Endothelial cell (in vitro differentiated cells): Measurements from ENCODE around the gene CCSER1. TPM values are rescaled to one million over a fixed set of nuclear protein-coding genes. Genes with fewer than 3 reads are reported as not detected.
"Not testable (repeated sequence)": the region's sequence is repeated elsewhere in the genome, so short reads cannot be mapped to it uniquely, and the experiment has no call there.

Experiments
- DNase-seq: peaks from one replicate; pipeline ENCODE4 v3.0.0; 2021; ENCODE audit warnings: low spot score
- H3K27ac Mint-ChIP-seq: one replicate; pipeline ENCODE4 v1.8.0; 2021; ENCODE audit warnings: mixed read lengths, inconsistent platforms; ENCODE audit not compliant: unreplicated experiment
- H3K27me3 Mint-ChIP-seq: one replicate; pipeline ENCODE4 v1.8.0; 2021; ENCODE audit warnings: mild to moderate bottlenecking, moderate library complexity, mixed read lengths, inconsistent platforms; ENCODE audit not compliant: unreplicated experiment
- H3K36me3 Mint-ChIP-seq: one replicate; pipeline ENCODE4 v1.8.0; 2021; ENCODE audit warnings: mild to moderate bottlenecking, low read depth, mixed read lengths, inconsistent platforms; ENCODE audit not compliant: unreplicated experiment
- H3K4me1 Mint-ChIP-seq: one replicate; pipeline ENCODE4 v1.8.0; 2021; ENCODE audit warnings: mild to moderate bottlenecking, mixed read lengths, inconsistent platforms; ENCODE audit not compliant: unreplicated experiment
- H3K4me3 Mint-ChIP-seq: one replicate; pipeline ENCODE4 v1.8.0; 2021; ENCODE audit warnings: mild to moderate bottlenecking, mixed read lengths, inconsistent platforms; ENCODE audit not compliant: unreplicated experiment
- H3K9me3 Mint-ChIP-seq: one replicate; pipeline ENCODE4 v1.8.0; 2021; ENCODE audit warnings: mixed read lengths, inconsistent platforms; ENCODE audit not compliant: unreplicated experiment
- CTCF ChIP-seq: fragments of 200-600 bp; sonication (generic); IDR thresholded peaks from one replicate; pipeline ENCODE4 v1.5.0; 2021; ENCODE audit warnings: antibody characterized with exemption; ENCODE audit not compliant: unreplicated experiment
- total RNA-seq: library from RNA; stranded (reverse); fragmentation: NEBNext Ultra II Directional; extraction: Animal tissue kit (Norgen Biotek cat#: 25700); gene quantifications from one replicate; pipeline ENCODE4 v1.2.1, GENCODE V29; 2021; ENCODE audit not compliant: unreplicated experiment

CCSER1 gene
- total RNA-seq, 1 donor from 2014 or later: 3.0 TPM

DNA sequence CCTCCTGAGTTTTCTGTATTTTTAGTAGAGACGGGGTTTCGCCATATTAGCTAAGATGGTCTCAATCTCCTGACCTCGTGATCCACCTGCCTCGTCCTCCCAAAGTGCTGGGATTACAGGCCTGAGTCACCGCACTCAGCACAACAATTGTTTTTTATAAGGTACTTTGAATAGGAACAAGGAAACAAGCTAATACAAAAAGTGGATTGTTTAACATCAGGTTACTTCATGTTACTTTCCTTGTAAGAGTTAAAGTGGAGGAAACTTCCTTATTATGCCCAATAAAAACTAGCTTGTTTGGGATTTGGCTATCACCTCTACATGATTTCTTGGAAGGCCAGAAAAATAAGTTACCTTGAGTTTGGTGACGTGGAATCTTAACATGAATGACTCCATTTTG, 698.7 kb downstream of the CCSER1 start:
- no peak for DNase-seq
- no peaks in the 10 kb centered on the region for H3K4me1 Mint-ChIP-seq
- H3K36me3 Mint-ChIP-seq: no peaks in the 10 kb centered on the region
- no peak overlapping the region for H3K4me3 Mint-ChIP-seq
- no peaks in the 10 kb centered on the region for H3K9me3 Mint-ChIP-seq
- H3K27ac Mint-ChIP-seq: no peak overlapping the region
- TF ChIP-seq CTCF: no peak
- H3K27me3 Mint-ChIP-seq: peaks cover 3% of the 10 kb centered on the region

- DNase-seq: no peak
- Mint-ChIP-seq H3K27me3 (no peaks in the 10 kb centered on the region), H3K4me1 (no peaks in the 10 kb centered on the region), H3K9me3 (no peaks in the 10 kb centered on the region), H3K27ac (no peak overlapping the region), H3K36me3 (no peaks in the 10 kb centered on the region), H3K4me3 (no peak overlapping the region)
- no peak for TF ChIP-seq CTCF
Measured at GRCh38 chr4:90833706-90834105, 706.5 kb downstream of the CCSER1 start.

GRCh38 chr4:90837241-90837640, 710.0 kb downstream of the CCSER1 start:
- Mint-ChIP-seq H3K9me3 (no peaks in the 10 kb centered on the region), H3K4me1 (no peaks in the 10 kb centered on the region), H3K36me3 (no peaks in the 10 kb centered on the region), H3K27ac (no peak overlapping the region), H3K4me3 (no peak overlapping the region), H3K27me3 (no peaks in the 10 kb centered on the region)
- TF ChIP-seq CTCF: no peak
- DNase-seq: no peak

DNA sequence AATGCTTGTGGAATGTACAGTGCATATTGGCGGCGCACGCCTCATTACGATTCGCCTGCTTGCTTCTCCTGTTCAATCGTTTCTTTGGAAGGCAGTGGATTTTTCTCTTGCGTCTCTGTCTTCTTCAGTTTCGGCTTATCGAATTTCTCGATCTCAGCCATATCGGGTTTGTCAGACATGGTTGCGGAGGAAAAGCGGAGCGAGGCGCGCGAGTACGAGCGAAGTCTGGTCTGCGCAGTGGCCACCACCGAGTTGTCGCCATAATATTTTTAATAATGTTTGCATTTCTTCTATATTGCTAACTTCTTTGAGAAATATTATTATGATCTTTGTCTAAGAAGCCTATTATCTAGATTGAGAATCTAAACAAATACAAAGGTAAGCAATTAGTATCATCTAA, 711.7 kb downstream of the CCSER1 start:
- H3K9me3 Mint-ChIP-seq, H3K4me1 Mint-ChIP-seq, H3K36me3 Mint-ChIP-seq, DNase-seq, H3K27me3 Mint-ChIP-seq, H3K4me3 Mint-ChIP-seq, H3K27ac Mint-ChIP-seq: not testable (repeated sequence)

GRCh38 chr4:90840291-90840690, 713.1 kb downstream of the CCSER1 start:
- no peak for TF ChIP-seq CTCF
- no peaks in the 10 kb centered on the region for H3K9me3 Mint-ChIP-seq
- no peak overlapping the region for H3K4me3 Mint-ChIP-seq
- H3K27me3 Mint-ChIP-seq: no peaks in the 10 kb centered on the region
- H3K36me3 Mint-ChIP-seq: no peaks in the 10 kb centered on the region
- DNase-seq: no peak
- no peak overlapping the region for H3K27ac Mint-ChIP-seq
- H3K4me1 Mint-ChIP-seq: no peaks in the 10 kb centered on the region

GRCh38 chr4:90840828-90841227, 713.6 kb downstream of the CCSER1 start:
- no peaks in the 10 kb centered on the region for H3K9me3 Mint-ChIP-seq
- H3K36me3 Mint-ChIP-seq: no peaks in the 10 kb centered on the region
- H3K27me3 Mint-ChIP-seq: no peaks in the 10 kb centered on the region
- no peak for DNase-seq
- TF ChIP-seq CTCF: no peak
- no peak overlapping the region for H3K4me3 Mint-ChIP-seq
- no peaks in the 10 kb centered on the region for H3K4me1 Mint-ChIP-seq
- H3K27ac Mint-ChIP-seq: no peak overlapping the region
